HG03354 (cell line): ENCODE data around the gene KPNA4.
"Not testable (repeated sequence)": the region's sequence is repeated elsewhere in the genome, so short reads cannot be mapped to it uniquely, and the experiment has no call there.

ENCODE experiments used
- ATAC-seq: cut with Tn5 transposase; IDR thresholded peaks from one replicate; pipeline ENCODE4 v1.9.1; 2021; ENCODE audit warnings: mild to moderate bottlenecking; ENCODE audit not compliant: unreplicated experiment, poor library complexity, severe bottlenecking

Gene KPNA4

GRCh38 chr3:160516391-160516790, 49.0 kb downstream of the KPNA4 start:
- ATAC-seq, result not testable (repeated sequence)

- no peak for ATAC-seq
Measured at GRCh38 chr3:160501325-160501724, 64.0 kb downstream of the KPNA4 start.

- no peak for ATAC-seq
Measured at GRCh38 chr3:160498202-160498601, 67.2 kb downstream of the KPNA4 start.

GRCh38 chr3:160490166-160490565, 75.2 kb downstream of the KPNA4 start:
- no peak for ATAC-seq

- no peak for ATAC-seq
Measured at GRCh38 chr3:160486459-160486869, 78.9 kb downstream of the KPNA4 start.

GRCh38 chr3:160482796-160483195, 82.6 kb downstream of the KPNA4 start:
- ATAC-seq, result no peak

GRCh38 chr3:160481856-160482255, 83.5 kb downstream of the KPNA4 start:
- no peak for ATAC-seq

GRCh38 chr3:160480931-160481330, 84.4 kb downstream of the KPNA4 start:
- no peak for ATAC-seq

GRCh38 chr3:160479376-160479775, 86.0 kb downstream of the KPNA4 start:
- no peak for ATAC-seq

- no peak for ATAC-seq
Measured at GRCh38 chr3:160478338-160478737, 87.0 kb downstream of the KPNA4 start.

- ATAC-seq, result no peak
Measured at GRCh38 chr3:160477750-160478149, 87.6 kb downstream of the KPNA4 start.

GRCh38 chr3:160475884-160476283, 89.5 kb downstream of the KPNA4 start:
- no peak for ATAC-seq

- no peak for ATAC-seq
Measured at GRCh38 chr3:160475153-160475552, 90.2 kb downstream of the KPNA4 start.

- ATAC-seq, result no peak
Measured at GRCh38 chr3:160474416-160474838, 90.9 kb downstream of the KPNA4 start.

- no peak for ATAC-seq
Measured at GRCh38 chr3:160473978-160474377, 91.4 kb downstream of the KPNA4 start.

- no peak for ATAC-seq
Measured at GRCh38 chr3:160473221-160473620, 92.2 kb downstream of the KPNA4 start.

- ATAC-seq, result peak; percentile 66
Measured at GRCh38 chr3:160472344-160472743, 93.0 kb downstream of the KPNA4 start.

GRCh38 chr3:160471892-160472291, 93.5 kb downstream of the KPNA4 start:
- no peak for ATAC-seq

GRCh38 chr3:160470181-160470580, 95.2 kb downstream of the KPNA4 start:
- no peak for ATAC-seq

GRCh38 chr3:160464971-160465370, 100.4 kb downstream of the KPNA4 start:
- no peak for ATAC-seq

- no peak for ATAC-seq
Measured at GRCh38 chr3:160464321-160464720, 101.0 kb downstream of the KPNA4 start.

- ATAC-seq, result no peak
Measured at GRCh38 chr3:160460033-160460432, 105.3 kb downstream of the KPNA4 start.
